Choroid plexus epithelial cell (primary cell): ENCODE data around the gene IRF2BP1.

Experiments
- DNase-seq: peaks from one replicate; pipeline ENCODE4 v3.0.0-alpha.2; 2010; ENCODE audit warnings: low read depth
- H3K4me3 ChIP-seq: 2 replicates; pipeline ENCODE4 v1.5.1; 2011; ENCODE audit warnings: low read depth, mild to moderate bottlenecking, control low read depth, low read length, moderate library complexity
- CTCF ChIP-seq: conservative IDR thresholded peaks from 2 replicates; pipeline ENCODE4 v1.5.1; 2011; ENCODE audit warnings: low read depth, mild to moderate bottlenecking, control low read depth, inconsistent platforms, low read length, moderate library complexity

Gene IRF2BP1

DNA sequence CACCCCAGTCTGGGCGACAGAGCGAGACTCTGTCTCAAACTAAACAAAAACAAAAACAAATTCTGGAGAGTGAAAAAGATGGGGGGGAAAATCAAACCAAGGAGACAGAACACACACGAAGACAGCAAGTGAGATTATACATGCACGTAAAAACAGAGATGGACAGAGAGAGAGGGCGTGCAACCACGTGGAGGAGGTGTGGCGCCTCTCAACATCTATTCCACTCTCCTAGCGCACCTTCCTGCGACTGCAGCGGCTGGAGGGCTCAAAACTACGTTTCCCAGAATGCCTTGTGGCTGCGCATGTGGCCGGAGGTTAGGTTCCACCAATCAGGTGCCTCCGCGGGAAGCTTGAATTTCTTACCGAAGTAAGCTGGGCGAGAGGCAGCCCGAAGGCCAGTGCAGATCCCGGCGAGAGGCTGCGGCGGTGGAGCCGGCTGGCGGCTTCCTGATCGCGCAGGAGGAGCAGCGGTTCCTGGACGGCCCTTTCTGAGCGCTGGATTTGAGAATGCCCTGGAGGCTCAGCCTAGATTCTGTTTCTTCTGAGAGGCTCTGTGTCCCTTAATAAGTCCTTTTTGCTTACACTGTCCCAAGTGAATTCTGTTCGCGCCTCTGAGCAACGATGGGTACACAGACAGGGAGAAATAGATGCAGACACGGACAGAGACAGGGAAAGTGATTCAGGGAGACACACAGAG, 41.8 kb upstream of the IRF2BP1 start:
- TF ChIP-seq CTCF, result no peak
- DNase-seq, result peak; percentile 90
- no peak overlapping the region for H3K4me3 ChIP-seq

DNA sequence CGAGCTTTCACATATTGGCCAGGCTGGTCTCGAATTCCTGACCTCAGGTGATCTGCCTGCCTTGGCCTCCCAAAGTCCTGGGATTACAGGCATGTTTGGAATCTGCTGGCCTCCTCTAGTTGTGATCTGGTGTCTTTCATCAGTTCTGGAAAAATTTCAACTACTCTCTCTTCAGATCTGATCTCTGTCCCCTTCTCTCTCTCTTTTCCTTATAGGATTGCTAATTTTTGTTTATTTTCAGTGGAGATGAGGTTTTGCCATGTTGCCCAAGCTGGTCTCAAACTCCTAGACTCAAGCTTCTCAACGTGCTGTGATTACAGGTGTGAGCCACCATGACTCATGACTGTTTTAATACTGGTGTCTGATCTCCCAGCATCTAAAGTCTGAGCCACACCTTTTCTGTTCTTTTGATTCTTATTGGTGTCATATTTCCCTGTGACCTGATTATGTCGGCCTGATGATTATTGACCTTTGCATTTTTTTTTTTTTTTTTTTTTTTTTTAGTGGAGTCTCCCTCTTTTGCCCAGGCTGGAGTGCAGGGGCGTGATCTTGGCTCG, 39.0 kb upstream of the IRF2BP1 start:
- no peak for TF ChIP-seq CTCF
- H3K4me3 ChIP-seq, result no peak overlapping the region
- no peak for DNase-seq

GRCh38 chr19:45922281-45922680, 36.3 kb upstream of the IRF2BP1 start:
- DNase-seq, result no peak
- TF ChIP-seq CTCF, result peak; percentile 40
- H3K4me3 ChIP-seq, result no peak overlapping the region

- H3K4me3 ChIP-seq, result no peak overlapping the region
- DNase-seq, result no peak
- TF ChIP-seq CTCF, result no peak
These were observed 34.5 kb upstream of the IRF2BP1 start for GRCh38 chr19:45920458-45920857.

DNA sequence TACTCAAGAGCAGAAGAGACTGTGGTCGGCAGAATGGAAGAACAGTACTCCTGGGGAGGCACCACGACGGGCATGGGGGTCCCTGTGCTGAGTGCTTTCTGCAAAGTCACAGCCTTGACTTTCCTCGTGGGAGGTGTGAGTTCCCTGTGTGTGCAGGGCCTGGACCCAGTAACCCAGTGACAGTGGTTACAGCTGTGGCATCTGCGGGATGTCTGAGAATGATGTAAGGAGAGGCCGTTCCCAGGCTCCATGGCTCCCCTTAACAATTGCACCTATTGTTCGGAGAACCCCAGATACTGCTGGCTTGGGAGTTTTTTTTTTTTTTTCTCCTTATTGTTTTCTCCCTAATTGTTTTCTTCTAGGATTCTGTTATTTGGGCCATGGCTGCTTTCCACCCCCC, 33.7 kb upstream of the IRF2BP1 start:
- H3K4me3 ChIP-seq, result no peak overlapping the region
- no peak for TF ChIP-seq CTCF
- no peak for DNase-seq

DNA sequence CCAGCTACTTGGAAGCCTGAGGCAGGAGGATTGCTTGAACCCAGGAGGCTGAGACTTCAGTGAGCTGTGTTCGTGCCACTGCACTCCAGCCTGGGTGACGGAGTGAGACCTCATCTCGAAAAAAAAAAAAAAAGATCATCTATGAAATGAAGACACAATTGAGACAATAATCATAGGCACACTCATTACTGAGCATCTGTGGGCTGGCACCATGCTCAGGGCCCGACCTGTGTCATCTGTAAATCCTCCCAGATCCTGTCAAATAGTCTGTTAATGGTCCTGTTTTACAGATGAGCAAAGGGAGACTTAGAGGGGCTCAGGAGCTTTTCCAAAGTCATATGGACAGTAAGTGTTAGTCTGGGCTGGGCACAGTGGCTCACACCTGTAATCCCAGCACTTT, 32.8 kb upstream of the IRF2BP1 start:
- TF ChIP-seq CTCF, result no peak
- no peak for DNase-seq
- H3K4me3 ChIP-seq, result no peak overlapping the region
